ENCODE data around the gene VNN1. TPM values are rescaled to one million over a fixed set of nuclear protein-coding genes. Genes with fewer than 3 reads are reported as not detected.

VNN1 gene
- total and polyA plus RNA-seq, 2 donors (not counting 1 experiment from before 2014, with no cell fraction given), result not detected

- no peaks in the 10 kb centered on the region for H3K27me3 ChIP-seq (ENCODE audit: control insufficient read depth, insufficient read depth, low read length)
- no peak overlapping the region for H3K4me3 ChIP-seq (replicated peaks in 1 of 4; ENCODE audit: control extremely low read depth in 1 of 4, insufficient read depth in 1 of 4, low read depth in 3 of 4, low read length in 4 of 4)
- no peaks in the 10 kb centered on the region for H3K4me1 ChIP-seq (ENCODE audit: control insufficient read depth, extremely low read depth, insufficient read depth, low read length)
- H3K36me3 ChIP-seq (ENCODE audit: control insufficient read depth, insufficient read depth, low read length), result no peaks in the 10 kb centered on the region
- no peak overlapping the region for H3K4me2 ChIP-seq (ENCODE audit: extremely low read depth, insufficient read depth, low read length)
- no peaks in the 10 kb centered on the region for H3K79me2 ChIP-seq (ENCODE audit: control insufficient read depth, insufficient read depth, low read length)
- TF ChIP-seq EZH2 (IDR thresholded peaks at IDR 0.05; ENCODE audit: low read length, missing control alignments), result no peak
- TF ChIP-seq, protein P1, sequence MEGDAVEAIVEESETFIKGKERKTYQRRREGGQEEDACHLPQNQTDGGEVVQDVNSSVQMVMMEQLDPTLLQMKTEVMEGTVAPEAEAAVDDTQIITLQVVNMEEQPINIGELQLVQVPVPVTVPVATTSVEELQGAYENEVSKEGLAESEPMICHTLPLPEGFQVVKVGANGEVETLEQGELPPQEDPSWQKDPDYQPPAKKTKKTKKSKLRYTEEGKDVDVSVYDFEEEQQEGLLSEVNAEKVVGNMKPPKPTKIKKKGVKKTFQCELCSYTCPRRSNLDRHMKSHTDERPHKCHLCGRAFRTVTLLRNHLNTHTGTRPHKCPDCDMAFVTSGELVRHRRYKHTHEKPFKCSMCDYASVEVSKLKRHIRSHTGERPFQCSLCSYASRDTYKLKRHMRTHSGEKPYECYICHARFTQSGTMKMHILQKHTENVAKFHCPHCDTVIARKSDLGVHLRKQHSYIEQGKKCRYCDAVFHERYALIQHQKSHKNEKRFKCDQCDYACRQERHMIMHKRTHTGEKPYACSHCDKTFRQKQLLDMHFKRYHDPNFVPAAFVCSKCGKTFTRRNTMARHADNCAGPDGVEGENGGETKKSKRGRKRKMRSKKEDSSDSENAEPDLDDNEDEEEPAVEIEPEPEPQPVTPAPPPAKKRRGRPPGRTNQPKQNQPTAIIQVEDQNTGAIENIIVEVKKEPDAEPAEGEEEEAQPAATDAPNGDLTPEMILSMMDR (conservative IDR thresholded peaks at IDR 0.05 in 1 of 2, IDR thresholded peaks at IDR 0.05 in 1 of 2; ENCODE audit: low read depth in 1 of 2, low read length in 2 of 2), result no peak
- H3K27ac ChIP-seq (ENCODE audit: insufficient read depth, low read length), result no peak overlapping the region
- H3K9ac ChIP-seq (ENCODE audit: insufficient read depth, low read length), result no peak overlapping the region
- no peak for DNase-seq (ENCODE audit: low read depth in 2 of 2)
- H4K20me1 ChIP-seq (ENCODE audit: control insufficient read depth, extremely low read depth, insufficient read depth, low read length), result no peaks in the 10 kb centered on the region
- H2AFZ ChIP-seq (ENCODE audit: low read length), result no peak overlapping the region
- H3K9me3 ChIP-seq (ENCODE audit: control insufficient read depth, insufficient read depth, low read depth, low read length), result no peaks in the 10 kb centered on the region
These were observed 44.8 kb upstream of the VNN1 start for GRCh38 chr6:132758689-132759088.

DNA sequence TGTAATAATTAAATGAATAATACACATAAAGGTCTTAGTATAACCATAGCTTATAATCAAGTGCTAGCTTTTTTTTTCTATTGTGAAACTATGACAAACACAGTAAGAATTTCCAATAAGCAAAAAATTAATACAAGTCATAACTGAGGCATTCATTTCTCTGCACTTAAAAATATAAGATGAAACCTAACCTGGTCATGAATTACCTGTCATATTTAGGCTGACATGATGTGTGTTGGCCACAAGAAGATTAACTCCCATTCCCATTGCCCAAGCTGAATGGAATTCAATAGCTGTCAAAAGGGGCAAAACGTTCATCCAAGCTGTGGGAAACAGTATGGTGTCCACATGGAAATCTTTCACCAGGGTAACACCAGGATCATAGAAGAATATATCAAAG is 38.4 kb upstream of the VNN1 start:
- Histone ChIP-seq H3K36me3 (ENCODE audit: control insufficient read depth, insufficient read depth, low read length) (no peaks in the 10 kb centered on the region), H2AFZ (ENCODE audit: low read length) (no peak overlapping the region), H3K9ac (ENCODE audit: insufficient read depth, low read length) (no peak overlapping the region), H3K79me2 (ENCODE audit: control insufficient read depth, insufficient read depth, low read length) (no peaks in the 10 kb centered on the region), H3K27ac (ENCODE audit: insufficient read depth, low read length) (no peak overlapping the region), H3K27me3 (ENCODE audit: control insufficient read depth, insufficient read depth, low read length) (no peaks in the 10 kb centered on the region), H4K20me1 (ENCODE audit: control insufficient read depth, extremely low read depth, insufficient read depth, low read length) (no peaks in the 10 kb centered on the region), H3K4me2 (ENCODE audit: extremely low read depth, insufficient read depth, low read length) (no peak overlapping the region), H3K9me3 (ENCODE audit: control insufficient read depth, insufficient read depth, low read depth, low read length) (no peaks in the 10 kb centered on the region), H3K4me3 (replicated peaks in 1 of 4; ENCODE audit: control extremely low read depth in 1 of 4, insufficient read depth in 1 of 4, low read depth in 3 of 4, low read length in 4 of 4) (no peak overlapping the region), H3K4me1 (ENCODE audit: control insufficient read depth, extremely low read depth, insufficient read depth, low read length) (no peaks in the 10 kb centered on the region)
- TF ChIP-seq, protein P1 (conservative IDR thresholded peaks at IDR 0.05 in 1 of 2, IDR thresholded peaks at IDR 0.05 in 1 of 2; ENCODE audit: low read depth in 1 of 2, low read length in 2 of 2), result no peak
- no peak for DNase-seq (ENCODE audit: low read depth in 2 of 2)

DNA sequence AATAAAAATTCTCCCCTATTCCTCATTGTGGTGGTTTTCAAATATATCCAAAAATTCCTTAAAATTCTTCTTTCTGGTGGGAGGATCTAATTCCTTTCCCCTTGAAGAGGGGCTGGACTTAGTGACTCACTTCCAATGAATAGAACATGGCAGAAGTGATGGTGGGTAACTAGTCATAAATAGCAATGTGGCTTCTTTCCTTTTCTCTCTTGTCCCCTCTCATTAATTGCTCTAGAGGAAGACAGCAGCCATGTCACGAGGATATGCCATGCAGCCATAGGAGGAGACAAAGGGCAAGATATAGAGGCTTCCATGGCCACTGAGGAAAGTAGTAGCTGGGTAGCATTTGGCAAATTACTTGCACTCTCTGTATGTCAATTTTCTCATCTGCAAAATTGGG is 38.0 kb upstream of the VNN1 start:
- no peak for TF ChIP-seq EZH2 (IDR thresholded peaks at IDR 0.05; ENCODE audit: low read length, missing control alignments)
- TF ChIP-seq, protein P1 (conservative IDR thresholded peaks at IDR 0.05 in 1 of 2, IDR thresholded peaks at IDR 0.05 in 1 of 2; ENCODE audit: low read depth in 1 of 2, low read length in 2 of 2), result no peak
- no peaks in the 10 kb centered on the region for H4K20me1 ChIP-seq (ENCODE audit: control insufficient read depth, extremely low read depth, insufficient read depth, low read length)
- H3K4me3 ChIP-seq (replicated peaks in 1 of 4; ENCODE audit: control extremely low read depth in 1 of 4, insufficient read depth in 1 of 4, low read depth in 3 of 4, low read length in 4 of 4), result no peak overlapping the region
- H3K27me3 ChIP-seq (ENCODE audit: control insufficient read depth, insufficient read depth, low read length), result no peaks in the 10 kb centered on the region
- H2AFZ ChIP-seq (ENCODE audit: low read length), result no peak overlapping the region
- no peak overlapping the region for H3K4me2 ChIP-seq (ENCODE audit: extremely low read depth, insufficient read depth, low read length)
- H3K9ac ChIP-seq (ENCODE audit: insufficient read depth, low read length), result no peak overlapping the region
- H3K4me1 ChIP-seq (ENCODE audit: control insufficient read depth, extremely low read depth, insufficient read depth, low read length), result no peaks in the 10 kb centered on the region
- H3K36me3 ChIP-seq (ENCODE audit: control insufficient read depth, insufficient read depth, low read length), result no peaks in the 10 kb centered on the region
- no peaks in the 10 kb centered on the region for H3K79me2 ChIP-seq (ENCODE audit: control insufficient read depth, insufficient read depth, low read length)
- DNase-seq (ENCODE audit: low read depth in 2 of 2), result no peak
- no peak overlapping the region for H3K27ac ChIP-seq (ENCODE audit: insufficient read depth, low read length)
- H3K9me3 ChIP-seq (ENCODE audit: control insufficient read depth, insufficient read depth, low read depth, low read length), result no peaks in the 10 kb centered on the region
